ENCODE measurements around the gene PIF1.

GRCh38 chr15:64809649-64810496 is 15.6 kb downstream of the PIF1 start:
- TF ChIP-seq CTCF (conservative IDR thresholded peaks at IDR 0.05) (peak; percentile 93), EZH2 (IDR thresholded peaks at IDR 0.05; ENCODE audit: low read depth) (no peak)
